GM19043 (cell line): ENCODE results near the gene VPS26B.
"Not testable (repeated sequence)": the region's sequence is repeated elsewhere in the genome, so short reads cannot be mapped to it uniquely, and the experiment has no call there.

Experiments used
- ATAC-seq: cut with Tn5 transposase; IDR thresholded peaks from one replicate; pipeline ENCODE4 v1.9.1; 2021; ENCODE audit warnings: low read depth; ENCODE audit not compliant: unreplicated experiment

Gene VPS26B

GRCh38 chr11:134223836-134224709, at the start of gene VPS26B, which contains the start of gene NCAPD3:
VPS26B (plus strand) TSS chr11:134224671; CDS start chr11:134225123, 452 bp downstream.
NCAPD3 (minus strand) TSS chr11:134223967; CDS start chr11:134223926, 41 bp downstream.
- peak; percentile 75 for ATAC-seq

DNA sequence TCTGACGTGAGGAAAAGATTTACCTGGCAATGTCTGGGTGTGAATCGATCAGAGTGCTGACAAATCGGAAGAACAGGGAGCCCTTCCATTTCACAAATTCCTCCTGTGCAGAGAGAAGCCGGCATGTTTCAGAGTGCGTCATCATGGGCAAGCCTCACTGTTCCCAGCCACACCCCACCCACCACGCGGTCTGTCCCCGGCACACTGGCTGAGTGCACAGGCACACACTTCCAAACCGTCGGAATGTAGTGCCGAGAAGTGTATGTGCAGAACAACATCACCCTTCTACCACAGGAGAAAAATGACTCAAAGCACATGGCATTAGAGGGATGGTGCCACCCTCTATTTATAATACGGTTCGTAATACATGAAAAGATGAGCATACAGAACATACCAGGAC, 48.2 kb upstream of the VPS26B start:
- no peak for ATAC-seq

- no peak for ATAC-seq
These were observed 46.3 kb upstream of the VPS26B start for GRCh38 chr11:134178032-134178674.

DNA sequence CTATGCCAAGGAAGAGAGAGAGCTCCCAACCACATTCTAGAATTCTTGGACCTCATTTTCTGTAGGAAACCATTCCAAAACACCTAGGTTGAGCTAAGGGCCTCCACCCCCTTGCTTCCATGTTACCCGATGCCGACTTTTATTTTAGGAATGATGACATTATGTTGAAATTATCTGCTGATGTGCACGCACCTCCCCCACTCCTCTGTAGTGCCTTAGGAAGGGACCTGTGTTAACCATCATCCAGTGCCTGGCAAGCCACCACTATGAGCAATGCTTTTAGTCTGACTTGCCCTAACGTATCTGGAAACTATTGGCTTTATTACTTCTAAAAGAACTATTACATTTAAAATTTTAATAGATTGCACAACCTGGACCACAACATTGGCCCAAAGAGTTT, 42.8 kb upstream of the VPS26B start:
- no peak for ATAC-seq

- not testable (repeated sequence) for ATAC-seq
These were observed 36.4 kb upstream of the VPS26B start for GRCh38 chr11:134188092-134188491.

DNA sequence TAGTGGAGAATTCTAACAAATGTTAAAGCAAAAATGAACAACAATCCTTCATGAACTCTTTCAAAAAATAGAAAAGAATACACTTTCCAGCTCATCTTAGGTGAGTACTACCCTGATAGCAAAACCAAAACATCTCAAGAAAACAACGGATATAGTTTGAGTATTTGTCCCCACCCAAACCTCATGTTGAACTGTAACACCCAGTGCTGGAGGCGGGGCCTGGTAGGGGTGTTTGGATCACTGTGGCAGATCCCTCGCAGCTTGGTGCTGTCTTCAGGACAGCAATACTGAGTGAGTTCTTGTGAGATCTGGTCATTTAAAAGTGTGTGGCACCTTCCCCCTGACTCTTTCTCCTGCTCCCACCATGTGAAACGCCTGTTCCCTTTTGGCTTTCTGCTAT, 27.7 kb upstream of the VPS26B start:
- no peak for ATAC-seq

- ATAC-seq = no peak
These were observed 24.9 kb upstream of the VPS26B start for GRCh38 chr11:134199531-134199930.

DNA sequence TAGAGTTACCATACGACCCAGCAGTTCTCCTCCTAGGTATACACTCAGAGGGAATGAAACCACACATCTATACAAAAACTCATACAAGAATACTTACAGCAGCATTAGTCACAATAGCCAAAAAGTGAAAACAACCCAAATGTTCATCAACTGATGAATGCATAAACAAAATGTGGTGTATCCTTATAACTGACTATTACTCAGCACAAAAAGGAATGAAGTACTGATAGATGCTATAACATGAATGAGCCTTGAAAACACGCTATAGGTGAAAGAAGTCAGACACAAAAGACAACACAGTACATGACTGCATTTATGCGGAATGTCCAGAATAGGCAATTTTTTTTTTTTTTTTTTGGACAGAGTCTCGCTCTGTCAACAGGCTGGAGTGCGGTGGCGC, 23.8 kb upstream of the VPS26B start:
- no peak for ATAC-seq

- ATAC-seq = no peak
These were observed 21.8 kb upstream of the VPS26B start for GRCh38 chr11:134202661-134203060.

DNA sequence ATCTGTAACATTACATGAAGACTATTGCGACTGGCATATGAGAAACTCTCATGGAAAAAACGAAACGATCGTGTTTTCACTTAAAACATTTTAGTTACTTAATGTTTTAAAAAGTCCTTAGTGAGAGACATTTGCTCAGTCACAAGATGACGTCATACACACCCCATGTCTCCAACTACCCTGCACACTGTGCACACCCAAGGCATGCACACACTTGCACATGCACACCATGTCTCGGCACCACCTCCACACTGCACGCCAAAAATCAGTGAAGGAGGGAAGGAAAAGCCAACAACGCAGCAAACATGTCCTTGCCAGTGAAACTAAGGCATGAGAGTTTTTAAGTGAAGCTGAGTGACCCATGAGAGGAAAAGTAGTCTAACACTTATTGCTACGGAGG, 18.7 kb upstream of the VPS26B start:
- ATAC-seq = no peak

- no peak for ATAC-seq
These were observed 18.3 kb upstream of the VPS26B start for GRCh38 chr11:134206185-134206584.

- ATAC-seq = no peak
These were observed 16.8 kb upstream of the VPS26B start for GRCh38 chr11:134207538-134208239.

- ATAC-seq = no peak
These were observed 8.6 kb upstream of the VPS26B start for GRCh38 chr11:134215836-134216235.

DNA sequence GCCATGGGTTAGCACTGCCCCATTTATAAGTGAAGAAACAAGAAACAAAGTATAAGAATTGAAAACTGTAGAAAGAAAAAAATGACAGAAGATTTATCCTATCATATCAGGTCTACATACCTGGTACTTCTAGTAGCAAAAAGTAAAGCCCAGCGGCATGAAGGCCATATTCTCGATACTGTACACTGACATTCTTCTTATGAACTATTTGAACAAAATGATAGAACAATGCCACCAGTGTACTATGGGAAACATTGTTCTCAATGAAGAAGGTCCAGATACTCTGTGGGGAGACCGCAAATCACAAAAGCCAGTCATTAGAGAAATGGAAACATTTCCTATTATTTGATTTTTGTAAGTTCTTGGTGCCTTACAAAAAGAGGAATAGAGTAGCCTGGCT, 7.7 kb upstream of the VPS26B start:
- no peak for ATAC-seq

DNA sequence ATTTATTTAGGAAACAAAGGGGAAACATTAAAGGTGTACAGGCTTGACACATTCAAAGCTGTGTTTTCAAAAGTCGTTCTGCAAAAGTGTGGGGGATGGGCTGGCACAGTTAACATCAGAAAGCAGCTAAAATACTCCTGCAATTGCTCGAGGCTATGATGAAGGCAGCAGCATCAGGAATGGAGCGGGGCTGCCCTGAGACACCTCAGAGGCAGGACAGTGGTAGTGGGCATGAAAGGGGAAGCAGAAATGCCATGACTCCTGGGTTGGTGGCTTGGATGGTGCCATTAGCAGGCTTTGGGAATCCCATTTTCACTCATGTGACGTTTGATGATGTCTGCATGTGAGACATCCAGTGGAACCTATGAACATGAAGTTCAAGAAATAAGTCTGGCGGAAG, 1.4 kb upstream of the VPS26B start:
- ATAC-seq = no peak

- peak; percentile 12 for ATAC-seq
These were observed 516 bp downstream of the VPS26B start for GRCh38 chr11:134224710-134225664.

DNA sequence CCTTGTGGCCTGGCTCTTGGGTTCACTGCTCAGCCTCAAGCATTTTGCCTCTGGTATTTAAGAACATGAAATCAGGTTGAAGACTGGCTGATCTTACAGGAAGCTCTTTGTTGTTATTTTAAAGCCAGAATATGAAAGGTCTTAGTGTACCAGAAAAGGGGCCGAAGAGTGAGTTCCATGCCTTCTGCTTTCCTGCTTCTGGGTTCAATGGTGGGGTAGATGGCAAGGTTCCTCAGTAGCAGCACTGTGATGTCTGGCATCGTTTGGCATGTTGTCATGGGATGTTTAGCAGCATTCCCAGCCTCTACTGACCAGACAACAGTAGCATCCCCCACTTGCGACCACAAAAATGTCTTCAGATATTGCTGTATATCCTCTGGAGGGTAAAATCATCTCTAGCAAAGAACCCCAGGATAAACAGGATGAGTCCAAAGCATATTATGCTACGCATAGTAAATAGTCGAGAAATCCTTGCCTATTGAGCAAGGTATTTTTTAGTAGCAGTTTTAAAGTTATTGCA, 2.4 kb downstream of the VPS26B start:
- ATAC-seq = no peak

- peak; percentile 46 for ATAC-seq
These were observed 4.2 kb downstream of the VPS26B start for GRCh38 chr11:134228625-134229024.

DNA sequence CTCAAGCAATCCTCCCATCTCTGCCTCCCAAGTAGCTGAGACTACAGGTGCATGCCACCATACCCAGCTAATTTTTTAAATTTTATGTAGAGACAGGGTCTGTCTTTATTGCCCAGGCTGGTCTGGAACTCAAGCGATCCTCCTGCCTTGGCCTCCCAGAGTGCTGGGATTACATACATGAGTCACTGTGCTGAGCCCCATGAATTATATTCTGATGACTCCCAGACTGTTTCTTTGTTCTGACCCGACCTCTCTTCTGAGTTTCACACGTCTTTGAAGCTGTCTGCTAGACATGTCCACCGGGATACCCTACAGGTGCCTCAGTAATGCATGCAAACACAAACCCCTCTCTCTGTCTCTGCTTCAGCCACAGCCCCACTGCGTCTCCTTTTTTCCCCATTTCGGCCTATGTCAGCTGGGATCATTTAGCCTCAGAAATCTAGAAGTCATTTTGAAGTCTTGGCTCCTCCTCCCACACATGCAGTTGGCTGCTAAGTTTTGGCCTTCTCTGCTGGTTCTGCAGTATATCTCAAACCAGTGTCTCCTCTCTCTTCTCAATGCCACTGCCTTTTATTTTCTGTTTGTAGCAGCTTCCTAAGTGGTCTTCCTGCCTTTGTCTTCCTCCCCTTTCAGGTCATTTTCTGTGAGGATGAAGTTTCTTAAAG, 4.8 kb downstream of the VPS26B start:
- no peak for ATAC-seq
